ENCODE data around the gene TRIM3. TPM values are rescaled to one million over a fixed set of nuclear protein-coding genes. Genes with fewer than 3 reads are reported as not detected.

Gene TRIM3
- total RNA-seq, 1 experiment from 2014 or later, result 10.4 TPM

GRCh38 chr11:6438979-6439571, 34.7 kb downstream of the TRIM3 start:
- peak; percentile 59 for DNase-seq (ENCODE audit: low read depth)

DNA sequence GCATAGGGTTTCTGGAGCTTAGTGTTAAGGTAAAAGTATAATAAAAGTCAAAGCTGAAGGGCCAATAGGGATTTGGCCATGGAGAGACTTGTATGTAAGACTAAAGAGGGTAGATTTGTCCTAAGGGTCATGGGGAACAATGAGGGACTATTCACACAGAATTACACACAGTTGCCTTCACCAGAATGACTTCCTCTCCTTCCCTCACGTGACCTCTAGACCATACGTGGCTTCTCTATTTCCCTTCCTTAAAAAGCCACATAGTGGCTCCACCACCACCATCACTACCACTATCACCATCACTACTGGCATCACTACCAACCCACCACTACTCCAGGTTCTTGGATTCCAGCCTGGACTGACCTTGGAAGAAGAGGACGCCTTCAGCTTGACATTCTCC, 35.7 kb downstream of the TRIM3 start:
- DNase-seq (ENCODE audit: low read depth), result no peak

GRCh38 chr11:6437423-6437822, 36.3 kb downstream of the TRIM3 start:
- no peak for DNase-seq (ENCODE audit: low read depth)

DNA sequence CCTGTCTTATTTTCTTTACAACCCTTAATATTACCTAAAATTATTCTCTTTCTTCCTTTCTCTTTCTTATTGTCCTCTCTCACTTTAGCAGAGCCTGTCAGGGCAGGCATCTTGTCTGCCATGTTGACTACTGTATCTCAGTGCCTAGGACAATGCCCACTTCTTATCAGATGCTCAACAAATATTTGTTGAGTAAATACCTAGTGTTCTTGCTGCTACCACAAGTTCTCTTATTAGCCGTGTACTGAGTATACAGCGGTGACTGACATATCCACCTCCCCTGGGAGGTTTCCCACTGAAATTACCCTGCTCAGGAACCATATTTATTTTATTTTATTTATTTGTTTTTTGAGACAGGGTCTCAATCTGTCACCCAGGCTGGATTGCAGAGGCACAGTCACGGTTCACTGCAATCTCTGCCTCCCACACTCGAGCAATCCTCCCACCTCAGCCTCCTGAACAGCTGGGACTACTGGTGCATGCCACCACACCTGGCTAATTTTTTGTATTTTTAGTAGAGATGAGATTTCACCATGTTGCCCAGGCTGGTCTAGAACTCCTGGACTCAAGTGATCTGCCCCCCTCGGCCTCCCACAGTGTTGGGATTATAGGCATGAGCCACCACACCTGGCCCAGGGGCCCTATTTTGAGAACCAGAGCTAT, 39.6 kb downstream of the TRIM3 start:
- DNase-seq (ENCODE audit: low read depth), result no peak

DNA sequence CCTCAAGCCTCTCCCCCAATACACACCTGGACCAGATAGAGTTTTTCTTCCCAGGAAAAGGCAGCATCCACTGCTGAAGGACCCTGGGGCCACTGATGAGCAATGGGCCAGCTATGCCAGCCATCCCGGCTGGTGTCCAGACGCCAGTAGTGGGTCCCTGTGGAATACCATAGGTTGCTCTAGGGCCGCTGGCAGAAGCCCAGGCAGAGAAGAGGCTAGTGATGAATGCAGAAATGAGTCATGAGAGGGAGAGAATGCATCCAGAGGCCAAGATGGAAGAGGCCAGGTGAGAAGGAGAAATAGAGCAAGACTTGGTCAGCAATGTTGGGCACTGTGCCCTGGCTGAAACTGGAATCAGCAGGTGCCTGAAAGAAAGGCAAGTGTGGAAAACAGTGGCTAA, 41.9 kb downstream of the TRIM3 start:
- DNase-seq (ENCODE audit: low read depth), result peak; percentile 98

DNA sequence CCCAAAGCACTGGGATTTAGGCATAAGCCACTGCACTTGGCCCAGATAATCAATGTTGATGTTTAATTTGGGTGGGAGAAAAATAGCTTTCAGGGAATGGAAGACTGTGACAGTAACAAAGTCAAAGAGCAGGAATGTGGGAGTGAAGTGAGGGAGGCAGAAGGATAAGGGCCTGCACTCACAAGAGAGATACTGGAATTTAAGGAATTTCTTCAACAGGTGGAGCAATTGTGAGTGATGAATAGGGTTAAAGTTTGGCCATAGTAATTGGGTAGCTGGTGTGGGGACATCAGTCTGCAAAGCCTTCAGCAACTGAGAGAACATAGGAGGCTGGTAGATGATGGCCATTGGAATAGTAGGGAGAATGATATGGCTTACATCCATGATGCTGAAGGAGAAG, 46.2 kb downstream of the TRIM3 start:
- no peak for DNase-seq (ENCODE audit: low read depth)

- DNase-seq (ENCODE audit: low read depth), result no peak
Observed at GRCh38 chr11:6420677-6421076, 53.1 kb downstream of the TRIM3 start.

GRCh38 chr11:6419009-6419631, 54.6 kb downstream of the TRIM3 start, which contains the start of gene APBB1:
Gene APBB1 (minus strand): TSS chr11:6419094. CDS start chr11:6411347, 7,747 bp downstream.
- DNase-seq (ENCODE audit: low read depth), result peak; percentile 41

GRCh38 chr11:6418557-6419008, 55.2 kb downstream of the TRIM3 start:
- no peak for DNase-seq (ENCODE audit: low read depth)

DNA sequence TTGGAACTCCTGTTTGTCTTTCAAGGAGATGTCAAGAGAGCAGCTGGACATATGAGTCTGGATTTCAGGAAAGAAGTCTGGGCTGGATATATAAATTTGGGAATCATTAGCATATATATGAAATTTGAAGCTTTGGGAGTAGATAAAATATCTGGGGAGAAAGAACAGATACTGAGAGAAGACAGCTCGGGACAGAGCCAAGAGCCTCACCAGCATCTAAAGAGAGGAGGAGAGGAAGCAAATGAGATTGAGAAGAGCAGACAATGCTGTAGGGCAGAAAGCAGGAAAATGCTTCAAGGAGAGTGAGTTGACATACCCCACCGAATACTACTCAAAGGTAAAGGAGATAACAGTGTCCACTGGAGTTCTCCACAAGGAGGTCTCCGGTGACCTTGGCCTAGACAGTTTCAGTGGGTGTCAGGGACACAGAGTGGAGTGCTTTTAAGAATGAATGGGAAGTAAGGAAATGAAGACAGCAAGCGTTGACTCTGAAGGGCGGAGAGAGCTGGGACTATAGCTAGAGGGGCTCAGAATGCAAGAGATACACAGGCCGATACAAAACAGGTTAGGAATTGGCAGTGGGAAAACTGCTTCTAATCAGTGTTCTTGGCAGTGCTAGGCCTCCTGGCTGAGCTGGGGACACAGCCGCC, 55.7 kb downstream of the TRIM3 start:
- no peak for DNase-seq (ENCODE audit: low read depth)

- no peak for DNase-seq (ENCODE audit: low read depth)
Observed at GRCh38 chr11:6415797-6416196, 57.9 kb downstream of the TRIM3 start.

DNA sequence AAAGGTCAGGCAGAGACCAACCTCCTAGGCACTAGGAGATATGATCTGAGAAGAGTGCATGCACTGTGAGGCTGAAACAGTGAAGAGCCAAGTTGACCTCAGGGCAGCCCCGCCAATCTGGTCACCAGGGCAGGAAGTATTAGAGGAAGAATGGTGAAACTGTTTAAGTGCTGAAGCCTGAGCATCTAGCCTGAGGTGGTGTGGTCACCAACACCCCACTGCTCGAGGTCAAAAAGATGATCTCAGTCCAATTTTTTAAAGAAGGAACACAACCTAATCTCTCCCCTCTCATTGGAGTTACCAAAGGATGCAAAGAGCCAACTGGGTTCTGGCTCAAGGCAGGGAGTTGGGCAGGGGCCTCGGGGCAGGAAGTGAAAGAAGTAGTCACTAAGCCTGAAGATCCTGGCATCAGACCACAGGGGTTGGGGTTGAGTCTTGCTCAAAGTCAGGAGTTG, 58.8 kb downstream of the TRIM3 start:
- peak; percentile 41 for DNase-seq (ENCODE audit: low read depth)

- no peak for DNase-seq (ENCODE audit: low read depth)
Observed at GRCh38 chr11:6413791-6414201, 59.9 kb downstream of the TRIM3 start.

DNA sequence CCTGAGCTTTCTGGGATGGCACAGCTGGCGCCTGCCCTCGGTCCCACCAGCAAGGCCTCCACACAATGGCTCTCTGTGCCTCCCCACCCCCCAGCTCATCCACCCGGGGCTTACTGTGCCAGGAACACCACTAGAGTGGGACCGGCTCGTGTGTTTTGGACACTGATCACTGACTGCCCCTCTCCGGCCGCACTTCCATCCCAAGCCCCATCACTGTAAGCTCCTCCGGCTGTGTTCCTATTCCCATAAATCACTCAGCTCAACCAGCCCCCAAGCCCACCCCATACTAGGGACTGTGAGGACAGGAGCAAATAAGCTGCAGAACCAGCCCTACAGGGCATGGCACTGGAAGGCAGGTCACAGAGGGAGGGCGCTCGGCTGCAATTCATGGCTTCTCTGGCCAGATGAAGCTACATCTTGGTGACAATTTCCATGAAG, 62.1 kb downstream of the TRIM3 start:
- no peak for DNase-seq (ENCODE audit: low read depth)

DNA sequence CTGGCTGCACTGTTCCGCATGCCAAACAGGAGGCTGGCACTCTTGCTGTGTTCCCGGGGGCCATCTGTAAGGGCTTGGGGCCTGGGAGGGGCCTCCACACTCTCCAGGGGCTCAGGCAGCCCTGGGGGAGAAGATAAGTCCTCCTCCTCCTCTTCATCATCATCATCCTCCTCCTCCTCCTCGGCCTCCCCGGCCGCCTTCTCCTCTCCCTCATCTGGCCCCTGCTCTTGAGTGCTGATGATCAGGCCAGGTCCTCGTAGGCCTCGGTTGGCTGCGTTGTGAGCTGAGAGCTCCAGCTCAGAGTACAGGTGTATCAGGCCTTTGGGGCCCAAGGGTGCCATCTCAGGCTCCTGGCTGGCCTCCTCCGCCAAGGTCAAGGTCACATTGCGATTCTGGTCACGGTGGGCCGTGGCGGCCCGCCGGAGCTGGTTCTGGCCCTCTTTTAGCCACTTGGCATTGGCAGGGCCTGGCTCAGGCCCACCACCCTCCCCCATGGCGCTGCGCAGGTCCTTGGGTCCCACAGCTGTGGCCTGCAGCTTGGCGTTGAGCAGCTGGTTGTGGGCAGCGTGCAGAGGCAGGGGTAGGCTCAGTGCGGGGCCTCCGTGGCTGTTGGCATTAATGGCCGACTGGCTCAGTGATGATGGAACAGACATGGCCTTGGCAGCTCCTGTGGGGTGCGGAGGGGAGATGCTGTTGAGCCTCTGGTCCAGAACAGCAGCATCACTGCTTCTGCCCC, 62.9 kb downstream of the TRIM3 start:
- no peak for DNase-seq (ENCODE audit: low read depth)

- DNase-seq (ENCODE audit: low read depth), result no peak
Observed at GRCh38 chr11:6406370-6406769, 67.4 kb downstream of the TRIM3 start.

- no peak for DNase-seq (ENCODE audit: low read depth)
Observed at GRCh38 chr11:6405846-6406245, 67.9 kb downstream of the TRIM3 start.

DNA sequence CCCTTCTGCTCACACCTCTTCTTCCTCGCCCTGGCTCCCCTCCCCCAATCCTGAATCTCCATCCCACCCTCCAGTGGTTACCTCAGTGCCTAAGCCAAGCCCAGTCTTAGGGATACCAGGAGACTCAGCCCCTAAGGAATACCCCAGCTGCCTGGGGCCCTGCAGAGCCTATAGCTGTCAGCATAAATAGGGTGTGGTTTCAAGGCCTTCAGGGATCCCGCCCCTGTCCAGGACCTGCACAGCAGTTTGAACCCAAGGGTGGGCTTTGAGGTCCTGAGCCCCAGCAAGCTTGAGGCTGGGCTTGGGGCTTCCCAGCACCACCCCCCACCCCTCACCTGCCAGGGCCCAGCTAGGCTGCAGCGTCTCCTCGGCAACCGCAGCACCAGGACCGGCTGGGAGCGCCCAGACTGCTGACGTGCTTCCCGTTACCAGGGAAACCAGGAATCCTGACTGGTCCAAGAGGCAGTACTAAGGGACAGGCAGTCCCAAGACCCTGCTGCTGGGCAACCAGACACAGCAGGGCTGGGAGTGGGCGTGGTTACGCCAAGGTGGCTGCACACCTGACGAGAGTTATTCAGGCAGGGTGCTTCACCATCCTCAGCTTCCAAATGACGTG, 68.6 kb downstream of the TRIM3 start:
- DNase-seq (ENCODE audit: low read depth), result no peak

GRCh38 chr11:6404342-6405051, 69.2 kb downstream of the TRIM3 start:
- DNase-seq (ENCODE audit: low read depth), result peak; percentile 27

DNA sequence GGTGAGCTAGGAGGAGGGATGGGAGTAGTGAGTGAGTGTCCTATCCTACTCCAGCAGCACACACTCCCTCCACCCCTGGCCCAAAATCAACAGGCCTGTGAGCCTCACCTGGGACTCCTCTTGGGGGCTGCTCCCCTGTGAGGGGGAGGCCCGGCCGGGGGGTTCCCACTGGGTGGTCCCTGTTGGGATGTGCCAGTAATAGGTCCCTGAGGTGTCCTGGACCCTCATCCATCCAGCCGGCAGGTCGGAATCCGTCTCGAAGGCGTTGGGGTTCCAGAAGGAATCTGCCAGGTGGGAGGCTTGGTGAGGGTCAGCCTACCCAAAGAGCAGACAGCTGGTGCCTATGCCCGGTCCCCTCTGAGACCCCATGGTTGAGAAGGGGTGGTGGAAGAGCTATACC, 70.2 kb downstream of the TRIM3 start:
- DNase-seq (ENCODE audit: low read depth), result no peak

DNA sequence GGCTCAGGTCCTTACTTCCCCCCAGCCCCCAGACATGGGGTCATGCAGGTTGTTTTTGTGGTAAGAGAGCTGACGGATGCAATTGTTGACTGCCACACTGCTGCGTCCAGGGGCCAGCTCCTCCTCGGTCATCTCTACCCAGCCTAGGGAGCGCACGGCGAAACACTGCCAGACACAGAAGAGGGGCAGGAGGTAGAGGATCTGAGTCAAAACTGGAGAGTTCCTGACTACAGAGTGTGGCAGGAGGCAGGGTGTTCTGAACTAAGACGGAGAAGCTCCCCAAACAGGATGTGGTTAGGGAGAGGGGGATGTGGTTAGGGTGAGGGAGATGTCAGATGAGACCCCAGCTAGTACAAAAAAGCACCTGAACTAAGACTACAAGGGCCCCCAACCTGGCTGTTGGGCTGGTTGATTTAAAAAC, 71.2 kb downstream of the TRIM3 start:
- DNase-seq (ENCODE audit: low read depth), result peak; percentile 18
